HL-60/S4 (cell line): ENCODE measurements around the gene QKI.

Experiments
- in situ Hi-C: fragments of 300-500 bp; cut with MboI; formaldehyde crosslinking; loops from 2 replicates; pipeline ENCODE4 v1.14.3; 2022; ENCODE audit warnings: low sequenced_read_pairs

Gene QKI

DNA sequence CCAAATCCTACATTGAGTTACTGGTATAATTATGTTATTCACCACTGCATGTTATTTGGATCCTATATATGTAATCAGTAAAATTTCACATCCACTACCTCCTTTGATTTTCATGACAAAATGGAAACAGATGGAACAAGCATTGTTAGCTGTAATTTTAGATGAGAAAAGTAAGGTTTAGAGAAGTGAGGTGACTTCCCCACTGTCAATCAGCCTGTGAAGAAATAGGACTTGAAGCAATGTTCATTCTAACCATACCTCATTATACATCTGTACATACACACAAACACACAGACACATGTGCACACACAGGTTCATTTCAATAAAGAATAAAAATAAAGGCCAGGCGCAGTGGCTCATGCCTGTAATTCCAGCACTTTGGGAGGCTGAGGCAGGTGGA, 23.7 kb upstream of the QKI start:
- in situ Hi-C loops = no loop called here

- in situ Hi-C loops = no loop called here
These were observed 22.5 kb upstream of the QKI start for GRCh38 chr6:163391985-163392384.

GRCh38 chr6:163392533-163392932, 22.0 kb upstream of the QKI start:
- in situ Hi-C loops = no loop called here

GRCh38 chr6:163393923-163394322, 20.6 kb upstream of the QKI start:
- in situ Hi-C loops = no loop called here

- in situ Hi-C loops = no loop called here
These were observed 19.9 kb upstream of the QKI start for GRCh38 chr6:163394659-163395058.

DNA sequence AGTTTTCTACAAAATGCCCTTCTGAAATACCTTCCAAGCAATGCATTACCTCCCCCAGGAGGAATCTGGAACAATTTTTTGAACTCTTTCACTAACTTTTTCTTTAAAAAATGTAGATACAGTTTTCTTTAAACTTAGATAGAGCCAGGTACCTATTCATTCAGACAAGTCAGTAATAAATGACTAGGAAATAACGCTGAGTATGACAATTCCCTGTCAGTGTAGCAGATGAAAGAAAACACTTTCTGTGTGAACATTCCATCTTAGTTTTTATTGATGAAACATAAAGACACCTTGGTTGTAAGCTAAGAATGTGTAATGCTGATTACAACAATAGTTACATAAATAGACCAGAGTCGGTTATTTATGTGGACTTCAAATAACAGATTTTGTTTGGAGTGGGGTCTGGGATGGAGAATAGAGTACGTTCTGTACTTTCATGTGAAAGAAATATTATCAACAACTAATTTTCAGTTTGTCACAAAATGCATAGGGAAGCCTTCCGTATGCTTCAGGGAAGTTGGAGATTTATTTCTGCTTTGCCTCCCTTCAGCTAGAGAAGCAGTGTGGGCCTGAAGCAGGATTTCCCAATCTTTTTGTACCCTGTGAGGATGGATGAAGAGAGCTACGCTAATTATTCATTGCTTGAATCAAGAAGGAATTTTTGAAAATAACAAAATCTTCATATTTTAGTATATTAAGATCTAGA, 19.2 kb upstream of the QKI start:
- in situ Hi-C loops = no loop called here

GRCh38 chr6:163395831-163396185, 18.7 kb upstream of the QKI start:
- in situ Hi-C loops = no loop called here

GRCh38 chr6:163397326-163397725, 17.2 kb upstream of the QKI start:
- in situ Hi-C loops = no loop called here

DNA sequence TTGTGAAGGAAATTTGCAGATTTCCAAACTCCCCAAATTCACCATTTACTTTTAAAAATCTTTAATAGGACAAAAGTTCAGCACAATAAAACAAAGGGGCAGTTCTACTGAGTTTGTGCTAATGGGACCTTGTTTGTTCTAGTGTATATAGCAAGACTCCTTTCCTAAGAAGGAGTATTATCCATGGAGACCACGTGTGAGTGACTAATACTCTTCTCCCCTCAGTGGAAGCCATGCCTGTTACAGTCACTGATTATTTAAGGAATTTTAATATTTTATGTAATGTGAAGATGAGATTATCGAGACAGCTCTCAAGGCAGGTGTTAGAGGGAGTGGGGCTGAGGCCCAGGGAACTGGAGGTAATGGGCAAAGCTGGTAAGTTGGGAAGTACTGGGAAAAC, 16.4 kb upstream of the QKI start:
- in situ Hi-C loops = no loop called here

- in situ Hi-C loops = no loop called here
These were observed 15.7 kb upstream of the QKI start for GRCh38 chr6:163398815-163399214.

GRCh38 chr6:163400509-163400908, 14.0 kb upstream of the QKI start:
- in situ Hi-C loops = no loop called here

GRCh38 chr6:163401039-163401885, 13.3 kb upstream of the QKI start:
- in situ Hi-C loops = no loop called here

DNA sequence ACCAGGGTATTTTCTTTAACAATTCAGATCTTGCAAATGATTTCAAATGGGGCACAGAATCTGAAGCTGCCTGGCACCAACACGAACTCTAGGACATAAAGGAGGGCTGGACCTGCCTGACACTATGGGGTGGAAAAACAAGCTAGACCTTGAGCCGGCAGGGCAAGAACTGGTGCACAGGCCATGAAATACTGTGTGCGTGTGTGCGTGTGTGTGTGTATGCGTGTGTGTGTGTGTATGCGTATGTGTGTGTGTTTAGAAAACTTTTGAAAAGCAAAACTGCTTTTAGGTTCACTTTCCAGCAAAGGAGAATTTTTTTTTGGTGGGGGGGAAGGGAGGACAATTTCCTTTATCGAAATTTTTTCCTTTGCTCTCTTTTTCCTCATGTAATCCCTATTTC, 11.9 kb upstream of the QKI start:
- in situ Hi-C loops = no loop called here

DNA sequence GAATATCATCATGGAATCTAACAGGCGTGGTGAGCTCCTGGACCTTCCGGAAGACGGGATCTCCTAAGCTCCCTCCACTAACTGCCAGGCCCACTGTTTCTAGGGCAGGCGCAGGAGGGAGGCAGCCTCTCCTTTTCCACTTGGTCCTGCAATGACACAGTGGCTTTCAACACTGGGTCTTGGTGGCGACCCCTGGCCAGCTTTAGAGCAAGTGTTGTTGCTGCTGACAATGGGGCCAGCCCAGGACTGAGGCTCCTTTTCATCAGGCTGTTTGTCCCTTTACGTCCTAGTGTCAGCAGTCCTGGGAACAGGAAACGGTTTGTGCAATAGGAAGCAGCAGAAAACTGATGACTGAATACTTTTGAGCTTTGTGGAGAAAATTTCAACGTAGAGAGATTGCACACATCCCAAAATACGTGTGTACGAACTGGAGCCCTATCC, 9.7 kb upstream of the QKI start:
- in situ Hi-C loops = no loop called here

DNA sequence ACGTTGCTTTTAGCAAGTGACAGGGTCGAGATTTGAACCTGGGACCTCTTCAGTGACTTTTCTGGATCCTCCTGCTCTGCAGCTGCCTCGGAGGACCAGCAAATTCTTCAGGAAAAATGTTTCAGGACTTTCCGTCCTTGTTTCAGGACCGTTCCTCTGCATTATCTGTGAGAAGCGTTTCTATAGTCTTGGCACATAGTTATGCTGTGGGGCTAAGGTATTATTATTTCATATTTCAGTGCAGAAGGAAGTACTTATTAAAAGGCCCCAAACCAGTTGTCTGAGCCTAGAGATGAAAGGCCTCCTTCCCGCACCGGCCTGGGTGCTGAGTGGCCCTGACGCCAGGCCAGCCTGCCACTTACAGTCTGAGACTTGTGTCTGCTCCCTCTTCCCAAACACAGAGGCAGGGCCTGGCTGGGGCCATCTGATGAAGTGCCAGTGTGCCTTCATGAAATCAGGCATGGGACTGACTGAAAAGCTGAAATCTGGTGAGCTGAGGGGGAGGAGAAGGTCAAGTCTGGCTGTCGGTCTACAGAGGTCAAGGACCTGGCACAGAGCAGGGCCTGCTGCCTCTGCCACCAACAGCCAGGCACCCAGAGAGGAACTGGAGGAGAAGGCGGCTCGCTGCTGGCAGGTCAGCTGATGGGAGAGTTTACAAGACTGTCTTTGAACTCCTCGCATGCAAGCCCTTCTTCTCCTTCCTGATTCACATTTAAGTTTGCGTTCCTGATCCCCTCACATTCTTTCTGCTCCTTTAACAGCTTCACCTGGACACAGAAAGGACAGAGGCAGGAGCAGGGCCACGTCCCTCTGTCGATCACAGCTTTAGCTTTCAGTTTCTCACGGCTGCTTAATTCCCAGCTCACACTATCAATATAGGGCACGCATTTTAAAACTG, 8.9 kb upstream of the QKI start:
- in situ Hi-C loops = no loop called here

DNA sequence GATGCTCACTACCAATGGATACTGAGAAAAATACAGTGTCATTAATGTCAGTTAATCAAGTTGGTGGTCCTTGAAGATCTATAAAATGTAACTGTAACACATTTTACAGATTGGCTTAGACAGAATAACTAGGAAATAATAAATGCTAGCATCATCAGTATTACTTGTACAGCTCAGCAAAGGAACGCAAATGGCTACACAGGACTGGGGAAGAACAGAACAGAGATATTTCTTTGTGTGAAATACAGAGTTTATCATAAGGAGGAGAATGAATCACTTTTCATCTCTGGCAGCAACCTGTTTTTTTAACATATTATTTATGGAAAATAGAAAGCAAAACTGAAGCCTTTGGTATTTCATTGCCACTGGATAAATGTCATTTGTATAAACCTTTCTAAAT, 8.2 kb upstream of the QKI start:
- in situ Hi-C loops = no loop called here

DNA sequence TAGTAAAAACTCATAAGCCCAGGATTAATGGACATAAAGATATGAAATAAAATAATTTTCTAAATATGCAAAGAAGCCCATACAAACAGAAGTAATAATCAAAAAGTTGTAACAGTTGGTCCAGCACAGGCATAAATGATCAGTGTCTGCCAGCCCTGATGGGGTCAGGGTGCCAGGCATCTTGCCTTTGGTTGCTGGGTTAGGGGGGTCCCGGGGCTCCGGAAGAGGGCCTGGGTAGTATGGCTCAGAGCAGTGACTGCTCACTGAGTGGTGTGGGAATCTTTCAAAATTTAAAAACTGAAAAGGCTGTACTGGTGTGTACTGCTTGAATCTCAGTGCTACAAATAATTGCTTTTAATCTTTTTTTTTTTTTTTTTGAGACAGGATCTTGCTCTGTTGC, 7.7 kb upstream of the QKI start:
- in situ Hi-C loops = no loop called here

- in situ Hi-C loops = no loop called here
These were observed 6.0 kb upstream of the QKI start for GRCh38 chr6:163408352-163408991.

DNA sequence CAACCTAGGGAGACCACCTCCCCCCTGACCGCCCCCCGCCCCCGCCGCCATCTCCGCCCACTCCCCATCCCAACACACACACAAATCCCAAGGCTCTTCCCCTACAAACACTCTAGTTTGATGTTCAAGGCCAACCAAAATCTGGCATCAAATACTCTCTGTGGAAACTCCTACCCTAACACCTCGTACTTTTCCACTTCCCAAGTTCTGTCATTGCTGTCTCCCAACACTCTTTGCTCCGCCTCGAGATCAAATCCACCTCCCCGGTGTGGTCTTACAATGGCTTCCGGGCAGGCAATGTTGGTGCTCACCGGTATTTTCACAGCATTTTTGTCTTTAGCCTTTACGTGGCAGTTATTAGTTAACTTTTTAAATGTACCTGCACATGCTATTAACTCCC, 4.8 kb upstream of the QKI start:
- in situ Hi-C loops = no loop called here

DNA sequence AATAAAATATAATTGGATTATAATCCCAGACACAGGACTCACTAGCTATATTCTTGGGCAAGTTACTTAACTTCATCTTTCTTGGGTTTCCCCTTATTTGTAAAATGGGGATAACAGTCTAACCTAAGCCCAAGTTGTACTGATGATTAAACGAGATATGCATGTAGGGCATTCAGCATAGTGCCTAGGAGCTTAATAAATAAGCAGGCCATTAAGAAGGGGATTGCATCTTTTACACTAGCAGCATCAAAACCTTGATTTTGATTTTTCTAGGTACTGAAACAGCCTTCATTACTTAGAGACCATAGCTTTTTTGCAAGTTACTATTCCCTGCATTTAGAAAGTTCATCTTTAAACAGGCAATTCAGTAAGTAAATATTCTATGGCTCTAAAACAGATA, 2.2 kb upstream of the QKI start:
- in situ Hi-C loops = no loop called here

DNA sequence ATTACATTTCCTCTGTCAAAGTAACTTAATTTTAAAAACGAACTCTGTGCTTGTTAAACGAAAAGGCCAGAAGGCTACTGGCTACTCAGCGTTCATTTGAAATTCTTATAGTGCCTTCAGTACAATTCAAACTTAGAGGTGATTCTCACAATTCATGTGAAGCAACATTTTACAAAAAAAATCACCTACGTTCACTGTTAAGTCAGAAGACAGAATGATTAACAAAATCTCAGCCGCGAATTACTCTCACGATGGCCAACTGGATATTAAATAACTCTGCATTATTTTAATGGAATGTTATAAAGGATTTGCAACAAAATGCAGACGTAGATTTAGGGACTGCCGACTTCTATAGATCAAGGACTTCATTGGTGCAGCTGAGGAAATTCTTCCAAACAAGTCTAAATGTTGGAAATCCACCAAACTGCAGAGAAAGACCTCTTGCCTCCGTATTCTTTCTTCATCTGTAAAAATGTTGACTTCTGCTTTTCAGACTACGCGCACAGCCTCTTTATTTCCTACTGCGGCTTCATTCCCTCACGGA, 1.6 kb upstream of the QKI start:
- in situ Hi-C loops = no loop called here
